Smooth muscle cell (in vitro differentiated cells): Measurements from ENCODE around the gene POU4F3. TPM values are rescaled to one million over a fixed set of nuclear protein-coding genes. Genes with fewer than 3 reads are reported as not detected.

Experiments used
- DNase-seq: peaks from one replicate; lab custom pipeline; 2025; ENCODE audit not compliant: unreplicated experiment; lab: John Stamatoyannopoulos, UW
- H2AFZ ChIP-seq: fragments of 200-600 bp; sonication (generic); 2 replicates; pipeline ENCODE4 v1.6.0; 2016; ENCODE audit warnings: antibody characterized with exemption, low read depth, mild to moderate bottlenecking
- H3F3A ChIP-seq: fragments of 200-600 bp; sonication (generic); 2 replicates; pipeline ENCODE4 v1.6.0; 2017; ENCODE audit warnings: antibody characterized with exemption, low read depth
- H3K27ac ChIP-seq: fragments of 200-600 bp; sonication (generic); 2 replicates; pipeline ENCODE4 v1.5.1; 2016; ENCODE audit warnings: low read depth, mild to moderate bottlenecking
- H3K27me3 ChIP-seq: fragments of 200-600 bp; sonication (generic); 2 replicates; pipeline ENCODE4 v1.6.1; 2016; ENCODE audit warnings: low read depth, mild to moderate bottlenecking
- H3K36me3 ChIP-seq: fragments of 200-600 bp; sonication (generic); 2 replicates; pipeline ENCODE4 v1.5.1; 2016; ENCODE audit warnings: low read depth
- H3K4me1 ChIP-seq: fragments of 200-600 bp; sonication (generic); 2 replicates; pipeline ENCODE4 v1.5.1; 2016; ENCODE audit warnings: low read depth
- H3K4me2 ChIP-seq: fragments of 200-600 bp; sonication (generic); 2 replicates; pipeline ENCODE4 v1.6.0; 2016; ENCODE audit warnings: mild to moderate bottlenecking
- H3K4me3 ChIP-seq: fragments of 200-600 bp; sonication (generic); 2 replicates; pipeline ENCODE4 v1.5.1; 2016; ENCODE audit warnings: mild to moderate bottlenecking
- H3K79me2 ChIP-seq: fragments of 200-600 bp; sonication (generic); 2 replicates; pipeline ENCODE4 v1.6.0; 2016; ENCODE audit warnings: low read depth, mild to moderate bottlenecking
- H3K9ac ChIP-seq: fragments of 200-600 bp; sonication (generic); 2 replicates; pipeline ENCODE4 v1.6.0; 2016; ENCODE audit warnings: low read depth
- H3K9me3 ChIP-seq: fragments of 200-600 bp; sonication (generic); replicated peaks from 2 replicates; pipeline ENCODE4 v1.5.1; 2016; ENCODE audit warnings: low read depth
- H4K20me1 ChIP-seq: fragments of 200-600 bp; sonication (generic); 2 replicates; pipeline ENCODE4 v1.6.0; 2016; ENCODE audit warnings: low read depth
- WGBS: methylation state at CpG from one replicate; pipeline ENCODE4 v1.1.7; 2016; ENCODE audit warnings: low lambda C conversion rate; 5-methylcytosine and 5-hydroxymethylcytosine counted together
- polyA plus RNA-seq: library from polyadenylated mRNA; unstranded; fragments of >200 nt; fragmentation: Nextera tagmentation; extraction: Ambion mirVana; gene quantifications from 2 replicates; pipeline ENCODE4 v1.2.1, GENCODE V29; 2016
- total RNA-seq: library from RNA; depleted of rRNA; stranded (reverse); fragments of >200 nt; gene quantifications from 2 replicates; pipeline ENCODE4 v1.2.3, GENCODE V29; 2014
- TF ChIP-seq, protein P1 (sequence below): fragments of 200-600 bp; sonication (generic); IDR thresholded peaks from 2 replicates; pipeline ENCODE4 v1.5.1; 2017; ENCODE audit warnings: borderline replicate concordance, mild to moderate bottlenecking, antibody characterized with exemption; ENCODE audit not compliant: insufficient read depth, poor library complexity, severe bottlenecking

Gene POU4F3
- total and polyA plus RNA-seq, 2 experiments from 2014 or later: not detected

- DNase-seq: no peak
- H3K4me3 ChIP-seq: no peak overlapping the region
- no peaks in the 10 kb centered on the region for H4K20me1 ChIP-seq
- no peak overlapping the region for H3K4me2 ChIP-seq
- TF ChIP-seq, protein P1, sequence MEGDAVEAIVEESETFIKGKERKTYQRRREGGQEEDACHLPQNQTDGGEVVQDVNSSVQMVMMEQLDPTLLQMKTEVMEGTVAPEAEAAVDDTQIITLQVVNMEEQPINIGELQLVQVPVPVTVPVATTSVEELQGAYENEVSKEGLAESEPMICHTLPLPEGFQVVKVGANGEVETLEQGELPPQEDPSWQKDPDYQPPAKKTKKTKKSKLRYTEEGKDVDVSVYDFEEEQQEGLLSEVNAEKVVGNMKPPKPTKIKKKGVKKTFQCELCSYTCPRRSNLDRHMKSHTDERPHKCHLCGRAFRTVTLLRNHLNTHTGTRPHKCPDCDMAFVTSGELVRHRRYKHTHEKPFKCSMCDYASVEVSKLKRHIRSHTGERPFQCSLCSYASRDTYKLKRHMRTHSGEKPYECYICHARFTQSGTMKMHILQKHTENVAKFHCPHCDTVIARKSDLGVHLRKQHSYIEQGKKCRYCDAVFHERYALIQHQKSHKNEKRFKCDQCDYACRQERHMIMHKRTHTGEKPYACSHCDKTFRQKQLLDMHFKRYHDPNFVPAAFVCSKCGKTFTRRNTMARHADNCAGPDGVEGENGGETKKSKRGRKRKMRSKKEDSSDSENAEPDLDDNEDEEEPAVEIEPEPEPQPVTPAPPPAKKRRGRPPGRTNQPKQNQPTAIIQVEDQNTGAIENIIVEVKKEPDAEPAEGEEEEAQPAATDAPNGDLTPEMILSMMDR: no peak
- no peak overlapping the region for H3K27ac ChIP-seq
- no peaks in the 10 kb centered on the region for H3F3A ChIP-seq
- peaks cover 12% of the 10 kb centered on the region for H3K4me1 ChIP-seq
- no peaks in the 10 kb centered on the region for H3K9me3 ChIP-seq
- H3K27me3 ChIP-seq: peaks cover 76% of the 10 kb centered on the region
- no peak overlapping the region for H2AFZ ChIP-seq
- no peaks in the 10 kb centered on the region for H3K79me2 ChIP-seq
- WGBS: 86% methylated on average over 2 of the region's 2 CpGs
- no peak overlapping the region for H3K9ac ChIP-seq
- H3K36me3 ChIP-seq: no peaks in the 10 kb centered on the region
Measured at GRCh38 chr5:146329697-146330096, 8.9 kb upstream of the POU4F3 start.

- Histone ChIP-seq H3K79me2 (no peaks in the 10 kb centered on the region), H3K27ac (no peak overlapping the region), H2AFZ (no peak overlapping the region), H4K20me1 (no peaks in the 10 kb centered on the region), H3K4me3 (no peak overlapping the region), H3K9me3 (no peaks in the 10 kb centered on the region), H3K36me3 (no peaks in the 10 kb centered on the region), H3F3A (no peaks in the 10 kb centered on the region), H3K9ac (no peak overlapping the region), H3K4me2 (no peak overlapping the region), H3K27me3 (peaks cover 93% of the 10 kb centered on the region), H3K4me1 (peaks cover 12% of the 10 kb centered on the region)
- DNase-seq: no peak
- 30% methylated on average over 2 of the region's 2 CpGs for WGBS
- TF ChIP-seq, protein P1: no peak
Measured at GRCh38 chr5:146331423-146331822, 7.2 kb upstream of the POU4F3 start.

GRCh38 chr5:146334074-146334533 lies 4.5 kb upstream of the POU4F3 start:
- TF ChIP-seq, protein P1: no peak
- H3K27me3 ChIP-seq: peaks cover 100% of the 10 kb centered on the region
- 21% methylated on average over 24 of the region's 24 CpGs for WGBS

GRCh38 chr5:146336197-146336596 lies 2.4 kb upstream of the POU4F3 start:
- Histone ChIP-seq H3K27me3 (peaks cover 100% of the 10 kb centered on the region), H2AFZ (no peak overlapping the region), H3K36me3 (no peaks in the 10 kb centered on the region), H3K9me3 (no peaks in the 10 kb centered on the region), H3K4me2 (no peak overlapping the region), H3K79me2 (no peaks in the 10 kb centered on the region), H3K4me1 (peaks cover 13% of the 10 kb centered on the region), H3K27ac (no peak overlapping the region), H4K20me1 (no peaks in the 10 kb centered on the region), H3F3A (no peaks in the 10 kb centered on the region), H3K9ac (no peak overlapping the region), H3K4me3 (no peak overlapping the region)
- TF ChIP-seq, protein P1: no peak
- no peak for DNase-seq

More at GRCh38 chr5:146334074-146334533, 4.5 kb upstream of the POU4F3 start:
- H3K36me3 ChIP-seq: no peaks in the 10 kb centered on the region
- no peak overlapping the region for H3K4me3 ChIP-seq
- peaks cover 16% of the 10 kb centered on the region for H3K4me1 ChIP-seq
- no peak overlapping the region for H3K4me2 ChIP-seq
- H3K79me2 ChIP-seq: no peaks in the 10 kb centered on the region
- H4K20me1 ChIP-seq: no peaks in the 10 kb centered on the region
- no peak overlapping the region for H3K9ac ChIP-seq
- H3F3A ChIP-seq: no peaks in the 10 kb centered on the region
- H3K27ac ChIP-seq: no peak overlapping the region
- no peak overlapping the region for H2AFZ ChIP-seq
- no peak for DNase-seq
- no peaks in the 10 kb centered on the region for H3K9me3 ChIP-seq
